NCI-H2171 (cell line): ENCODE data around the gene KLHL25.

Experiments
- DNase-seq: peaks from one replicate; lab custom pipeline; 2025; lab: John Stamatoyannopoulos, UW

Gene KLHL25

GRCh38 chr15:85773970-85774369 is 20.8 kb downstream of the KLHL25 start:
- no peak for DNase-seq

DNA sequence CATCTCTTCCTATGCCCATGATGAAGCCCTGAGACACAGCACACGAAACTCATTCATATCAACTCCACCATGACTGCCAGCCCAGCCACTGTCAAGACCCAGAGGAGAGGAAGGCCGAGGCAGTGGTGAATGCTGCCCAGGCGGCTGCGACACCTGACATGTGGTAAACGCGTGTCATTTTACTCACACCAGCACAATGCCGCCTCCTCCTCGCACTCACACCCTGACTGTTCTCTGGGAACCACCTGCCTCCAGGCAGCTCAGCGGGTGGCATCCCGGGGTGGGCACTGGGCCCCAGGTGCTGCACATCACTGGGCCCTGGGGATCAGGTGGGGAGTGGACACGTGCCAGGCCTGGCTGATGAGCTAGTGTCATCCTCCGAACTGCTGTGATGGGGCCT is 21.5 kb downstream of the KLHL25 start:
- no peak for DNase-seq

- no peak for DNase-seq
Observed at GRCh38 chr15:85772668-85773067, 22.1 kb downstream of the KLHL25 start.

GRCh38 chr15:85771781-85772445 is 22.8 kb downstream of the KLHL25 start:
- DNase-seq = no peak

- no peak for DNase-seq
Observed at GRCh38 chr15:85771271-85771670, 23.5 kb downstream of the KLHL25 start.

- no peak for DNase-seq
Observed at GRCh38 chr15:85770096-85771041, 24.4 kb downstream of the KLHL25 start.

DNA sequence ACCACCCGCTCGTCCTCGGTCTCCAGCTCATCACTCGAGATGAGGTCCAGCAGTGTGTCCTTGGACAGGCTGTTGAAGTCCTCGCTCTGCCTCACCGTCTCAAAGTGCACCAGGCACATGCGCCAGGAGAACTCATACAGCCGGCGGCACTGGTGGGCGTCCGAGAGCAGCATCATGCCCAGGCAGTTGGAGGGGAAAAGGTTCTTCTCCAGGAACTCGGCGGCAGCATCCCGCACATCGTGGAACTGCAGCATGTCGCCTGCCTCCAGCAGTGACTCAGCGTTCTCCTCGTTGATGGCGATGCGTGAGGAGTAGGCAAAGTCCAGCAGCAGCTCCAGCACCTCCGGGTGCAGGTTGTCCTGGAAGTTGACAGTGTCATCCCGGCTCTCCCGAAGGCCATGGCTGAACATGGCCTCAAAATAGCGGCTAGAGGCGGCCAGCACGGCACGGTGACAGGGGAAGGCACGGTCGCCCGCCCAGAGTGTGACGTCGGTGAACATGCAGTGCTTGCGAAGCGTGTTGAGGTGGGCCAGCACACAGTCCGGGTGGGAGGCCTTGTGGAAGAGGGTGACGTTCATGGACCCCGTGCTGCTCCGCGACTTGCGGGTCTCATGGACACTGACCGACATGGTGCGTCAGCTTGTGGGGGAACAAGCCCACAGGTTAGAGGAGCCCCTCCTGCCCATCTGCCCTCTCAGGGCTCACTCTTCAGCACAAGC is 25.4 kb downstream of the KLHL25 start:
- DNase-seq = no peak

GRCh38 chr15:85768595-85769168 is 26.0 kb downstream of the KLHL25 start:
- DNase-seq = no peak

DNA sequence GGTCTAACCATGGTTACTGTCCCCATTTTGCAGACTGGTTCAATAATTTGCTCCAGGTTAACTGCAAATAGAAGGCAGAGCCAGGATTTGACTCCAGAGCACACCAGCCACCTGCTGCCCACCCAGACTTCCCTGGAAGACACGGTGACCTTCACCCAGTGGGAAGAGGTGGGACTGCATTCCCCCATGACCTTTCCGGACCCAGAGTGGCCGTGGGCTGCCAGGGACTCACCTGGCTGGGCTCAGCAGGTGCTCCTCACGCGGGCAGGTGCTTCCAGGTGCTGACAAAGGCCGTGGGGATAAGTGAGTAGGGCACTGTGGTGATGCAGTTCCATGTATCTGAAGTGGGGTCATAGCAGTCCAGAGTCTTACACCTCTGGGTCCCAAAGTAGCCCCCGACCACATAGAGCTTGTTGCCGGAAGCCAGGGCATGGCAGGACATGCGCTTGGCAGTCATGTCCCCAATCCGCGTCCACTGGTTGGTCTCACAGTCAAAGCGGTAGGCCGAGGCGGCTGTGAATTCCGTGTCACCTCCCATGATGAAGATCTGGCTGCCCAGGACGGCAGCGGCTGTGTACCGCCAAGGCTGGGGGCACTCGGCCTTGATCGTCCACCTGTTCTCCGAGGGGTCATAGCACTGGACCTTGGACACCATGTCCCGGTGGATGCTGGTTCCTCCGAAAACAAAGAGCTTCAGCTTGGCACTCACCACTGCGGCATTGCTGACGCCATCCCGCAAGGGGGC is 26.8 kb downstream of the KLHL25 start:
- DNase-seq = no peak

DNA sequence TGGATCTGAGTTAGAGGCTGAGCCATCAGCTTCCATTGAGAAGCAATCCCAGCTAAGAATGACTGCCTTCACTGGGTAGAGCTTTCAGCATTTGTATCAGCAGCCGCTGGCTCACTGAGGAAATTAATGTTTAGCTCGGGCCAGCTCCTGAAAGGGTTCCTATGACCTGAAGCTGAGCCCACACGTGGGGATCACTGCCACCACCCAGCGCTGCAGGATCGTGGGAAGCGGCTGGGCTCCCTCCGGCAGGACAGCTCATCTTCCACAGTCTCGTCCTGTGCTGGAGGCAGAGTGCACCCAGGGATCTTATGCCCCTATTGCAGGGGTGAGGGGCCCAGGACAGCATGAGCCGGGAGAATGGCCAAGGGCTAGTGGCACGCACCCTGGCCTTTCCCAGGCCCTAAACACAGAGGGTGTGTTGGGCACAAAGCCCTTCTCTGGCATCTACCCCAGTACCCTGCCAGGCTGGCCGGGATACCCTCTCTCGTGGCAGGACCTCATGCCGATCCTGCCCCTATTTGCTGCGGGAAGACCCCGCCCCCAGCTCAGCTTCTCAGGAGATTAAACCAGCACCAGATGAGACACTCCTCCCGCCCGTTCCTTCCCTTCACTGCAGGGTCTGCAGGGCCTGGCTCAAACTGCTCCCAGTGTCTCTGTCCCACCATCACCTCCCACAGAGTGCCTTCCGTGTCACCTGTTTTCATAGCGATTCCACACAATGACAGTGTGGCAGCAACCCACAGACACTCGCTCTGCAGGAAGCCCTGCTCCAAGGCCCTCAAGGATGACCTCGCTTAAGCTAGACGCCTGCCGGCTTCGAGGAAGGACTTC is 28.5 kb downstream of the KLHL25 start:
- DNase-seq = no peak

- no peak for DNase-seq
Observed at GRCh38 chr15:85764649-85765277, 30.0 kb downstream of the KLHL25 start.

DNA sequence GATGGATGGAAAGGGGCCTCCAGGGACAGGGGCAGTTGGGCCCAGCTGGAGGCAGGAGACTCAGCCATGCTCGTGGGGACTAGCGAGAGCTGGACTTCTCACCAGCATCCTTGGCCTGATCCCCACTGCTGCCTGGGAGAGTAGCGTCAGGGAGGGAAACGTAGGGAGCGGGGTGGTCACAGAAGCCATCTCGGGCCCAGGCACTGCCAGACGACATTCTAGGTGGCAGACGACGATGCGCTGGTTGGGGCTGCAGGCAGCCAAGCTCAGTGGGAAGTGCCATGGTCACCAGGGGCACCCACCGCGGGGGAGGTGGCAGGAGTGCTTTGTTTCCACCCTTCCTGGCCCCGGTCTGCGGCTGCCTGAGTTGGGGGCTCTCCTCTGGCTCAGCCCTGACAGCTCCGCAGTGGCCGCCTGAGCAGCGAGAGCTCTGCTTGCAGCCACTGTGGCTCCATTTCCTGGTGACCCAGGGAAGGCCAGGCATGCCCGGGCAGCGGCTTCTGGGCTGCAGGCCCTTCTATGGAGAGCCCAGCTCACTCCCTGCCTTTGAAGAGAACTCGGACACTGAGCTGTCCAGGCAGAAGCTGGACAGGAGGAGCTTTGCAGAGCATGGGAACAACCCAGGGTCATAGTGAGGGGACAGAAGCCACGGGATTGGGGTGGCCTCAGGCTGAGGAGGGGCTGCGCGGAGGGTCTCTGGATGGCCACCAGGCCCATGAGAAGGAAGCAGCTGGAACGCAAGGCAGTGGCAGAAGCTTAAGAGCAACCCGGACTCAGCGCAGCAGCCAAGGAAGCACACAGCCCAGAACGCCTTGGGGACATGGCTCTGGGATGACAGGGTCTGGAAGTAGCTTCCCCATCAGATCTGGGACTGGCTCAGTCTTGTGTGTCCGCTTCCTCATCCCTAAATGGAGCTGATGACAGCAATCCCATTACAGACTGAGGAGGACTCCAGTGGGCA is 30.8 kb downstream of the KLHL25 start:
- no peak for DNase-seq

GRCh38 chr15:85763157-85763556 is 31.6 kb downstream of the KLHL25 start:
- no peak for DNase-seq

DNA sequence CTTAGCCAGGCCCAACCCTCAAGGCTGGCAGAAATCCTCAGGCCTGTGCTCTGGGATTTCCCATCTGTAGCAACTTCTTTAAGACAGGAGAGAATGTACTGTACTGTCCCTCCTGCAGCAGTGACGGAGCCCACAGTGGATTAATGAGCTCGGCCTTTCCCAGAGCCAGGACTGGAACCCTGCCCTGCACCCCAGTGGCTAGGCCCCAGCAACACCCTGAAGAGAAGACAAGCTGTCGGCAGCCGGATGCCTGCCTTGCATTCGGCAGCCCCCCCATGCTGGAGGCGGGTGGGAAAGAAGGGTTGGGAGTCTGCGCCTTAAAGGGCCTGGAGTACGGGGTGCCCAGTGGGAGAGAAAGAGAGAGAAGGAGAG is 32.0 kb downstream of the KLHL25 start:
- DNase-seq = no peak

GRCh38 chr15:85762039-85762755 is 32.5 kb downstream of the KLHL25 start:
- no peak for DNase-seq

DNA sequence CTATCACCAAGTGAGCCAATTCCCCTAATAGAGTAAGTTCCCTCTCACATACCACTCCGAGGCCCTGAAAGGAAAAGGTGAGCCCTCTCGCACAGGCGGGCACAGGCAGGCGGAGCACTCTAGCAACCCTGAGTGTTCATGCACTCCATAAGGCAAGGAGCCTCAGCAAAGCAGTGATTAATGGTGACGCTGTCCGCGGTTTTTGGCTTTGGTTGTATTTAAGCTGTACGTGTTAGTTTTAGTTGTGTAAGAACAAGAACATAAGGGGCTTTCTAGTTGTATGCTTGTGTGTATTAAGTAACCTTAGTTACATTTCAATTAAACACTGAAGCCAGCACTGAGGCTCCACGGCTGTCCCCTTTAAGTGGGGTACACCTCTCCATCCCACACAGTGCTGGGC is 33.1 kb downstream of the KLHL25 start:
- no peak for DNase-seq

- no peak for DNase-seq
Observed at GRCh38 chr15:85760531-85761371, 34.0 kb downstream of the KLHL25 start.
